Mucosa of descending colon (tissue), 3 donors: Measurements from ENCODE around the gene UHRF2. TPM values are rescaled to one million over a fixed set of nuclear protein-coding genes. Genes with fewer than 3 reads are reported as not detected.
"Not testable (repeated sequence)": the region's sequence is repeated elsewhere in the genome, so short reads cannot be mapped to it uniquely, and the experiment has no call there.

Experiments used
- ATAC-seq: fragments of 200-7000 bp; cut with Tn5 transposase; one replicate; pipeline ENCODE4 v1.9.1; 2020; ENCODE audit warnings: mild to moderate bottlenecking, moderate library complexity
- DNase-seq, 3 donors: peaks; one replicate each; pipeline ENCODE4 v3.0.0-alpha.2; 2020
- H3K36me3 ChIP-seq: fragments of 200-600 bp; one replicate; pipeline ENCODE4 v1.8.0; 2021; ENCODE audit warnings: low read depth, mild to moderate bottlenecking
- H3K4me1 ChIP-seq: fragments of 200-600 bp; one replicate; pipeline ENCODE4 v1.8.0; 2021; ENCODE audit warnings: low read depth, mild to moderate bottlenecking
- H3K4me3 ChIP-seq: fragments of 200-600 bp; one replicate; pipeline ENCODE4 v1.8.0; 2021; ENCODE audit warnings: mild to moderate bottlenecking
- H3K9me3 ChIP-seq: fragments of 200-600 bp; one replicate; pipeline ENCODE4 v1.8.0; 2021; ENCODE audit warnings: mild to moderate bottlenecking
- CTCF ChIP-seq: fragments of 200-600 bp; IDR thresholded peaks from one replicate; pipeline ENCODE4 v1.8.0; 2022; ENCODE audit warnings: antibody characterized with exemption, mild to moderate bottlenecking
- intact Hi-C, 2 donors: fragments of 100-400 bp; cut with DNase I in 1 of 2; cut with micrococcal nuclease in 1 of 2; formaldehyde crosslinking; loops; one replicate each; pipeline versions ENCODE4 v1.11.0 to v1.11.1; 2022; cut with DNase I, micrococcal nuclease
- long read RNA-seq, 2 donors: library from polyadenylated mRNA; unstranded; transcript quantifications; one replicate each; pipeline ENCODE4 v2.0.0, GENCODE V29; 2019 to 2021
- total RNA-seq, 3 donors: library from RNA; stranded (reverse); fragmentation: NEBNext Ultra II Directional in 2 of 3; extraction: Animal tissue kit (Norgen Biotek cat#: 25700) in 2 of 3; gene quantifications; one replicate each; pipeline versions ENCODE4 v1.2.1 to v1.2.4, GENCODE V29; 2021 to 2023
- donor health status: DM: no; HTN: no; CAD: no; lungs with moderate emphysema.
- donor health status: DM: no; HTN: no; CAD: no.
- donor health status: DM: no; HTN: yes; CAD: no.

UHRF2 gene
- total RNA-seq, result 10 to 100 TPM; 28.1 to 42.0 (median 37.9) TPM
- long read RNA-seq, donor 1, transcript UHRF2-201 (16 exons, 3,452 nt), result major isoform, 8 of 21 reads
- long read RNA-seq, donor 1, partial matches to known transcripts, result 5 of 21 reads
- long read RNA-seq, donor 1, other reads (novel, unspliced or antisense), result 8 of 21 reads
- long read RNA-seq, donor 2, result 0 reads

GRCh38 chr9:6412487-6413364 lies at the start of gene UHRF2:
TSS of gene UHRF2 (plus strand) at chr9:6413199. CDS start at chr9:6413491, 292 bp downstream.
- TF ChIP-seq CTCF, result no peak
- H3K36me3 ChIP-seq, result no peaks in the 10 kb centered on the region
- H3K4me3 ChIP-seq, result peak within 1 kb of the TSS; percentile 94
- H3K9me3 ChIP-seq, result no peaks in the 10 kb centered on the region
- intact Hi-C loops, result no loop called here
- DNase-seq, result peak; percentile 99
- H3K4me1 ChIP-seq, result peaks cover 10% of the 10 kb centered on the region
- peak; percentile 96 for ATAC-seq

- Histone ChIP-seq H3K4me3 (no peak overlapping the region), H3K4me1 (no peaks in the 10 kb centered on the region), H3K36me3 (no peaks in the 10 kb centered on the region), H3K9me3 (peaks cover 8% of the 10 kb centered on the region)
- DNase-seq (no peak), ATAC-seq (no peak)
- TF ChIP-seq CTCF, result no peak
- intact Hi-C loops, result no loop called here
Measured at GRCh38 chr9:6367128-6367890, 45.7 kb upstream of the UHRF2 start.

GRCh38 chr9:6368831-6369230 lies 44.2 kb upstream of the UHRF2 start:
- intact Hi-C loops, result no loop called here
- DNase-seq (no peak), ATAC-seq (no peak)
- H3K4me1 ChIP-seq, result no peaks in the 10 kb centered on the region
- no peak for TF ChIP-seq CTCF
- H3K4me3 ChIP-seq, result no peak overlapping the region
- H3K36me3 ChIP-seq, result no peaks in the 10 kb centered on the region
- peaks cover 8% of the 10 kb centered on the region for H3K9me3 ChIP-seq

- H3K4me3 ChIP-seq, H3K9me3 ChIP-seq, H3K4me1 ChIP-seq, H3K36me3 ChIP-seq, ATAC-seq, DNase-seq, intact Hi-C loops: not testable (repeated sequence)
Measured at GRCh38 chr9:6381477-6382012, 31.5 kb upstream of the UHRF2 start.

- no peak for TF ChIP-seq CTCF
- H3K4me3 ChIP-seq, result no peak overlapping the region
- no peaks in the 10 kb centered on the region for H3K4me1 ChIP-seq
- no peaks in the 10 kb centered on the region for H3K36me3 ChIP-seq
- intact Hi-C loops, result no loop called here
- H3K9me3 ChIP-seq, result no peaks in the 10 kb centered on the region
- no peak for DNase-seq
- no peak for ATAC-seq
Measured at GRCh38 chr9:6382681-6383080, 30.3 kb upstream of the UHRF2 start.
